Thyroid gland (tissue), 4 donors: ENCODE results near the gene TAS1R3.

Experiments used
- POLR2A ChIP-seq, 2 donors: fragments of 450-650 bp; IDR thresholded peaks; one replicate each; pipeline ENCODE4 v1.6.1; 2017; ENCODE audit warnings: antibody characterized with exemption in 2 of 2, mild to moderate bottlenecking in 2 of 2, moderate library complexity in 1 of 2
- TF ChIP-seq, protein P1 (sequence below), 6 experiments: fragments of 200-600 bp in 3 of 6; fragments of 450-650 bp in 3 of 6; sonication (generic) in 3 of 6; IDR thresholded peaks; one replicate each; pipeline ENCODE4 v1.5.1; 2016 to 2019; ENCODE audit warnings: antibody characterized with exemption in 6 of 6, mild to moderate bottlenecking in 2 of 6, inconsistent platforms in 1 of 6, moderate library complexity in 1 of 6

DNA sequence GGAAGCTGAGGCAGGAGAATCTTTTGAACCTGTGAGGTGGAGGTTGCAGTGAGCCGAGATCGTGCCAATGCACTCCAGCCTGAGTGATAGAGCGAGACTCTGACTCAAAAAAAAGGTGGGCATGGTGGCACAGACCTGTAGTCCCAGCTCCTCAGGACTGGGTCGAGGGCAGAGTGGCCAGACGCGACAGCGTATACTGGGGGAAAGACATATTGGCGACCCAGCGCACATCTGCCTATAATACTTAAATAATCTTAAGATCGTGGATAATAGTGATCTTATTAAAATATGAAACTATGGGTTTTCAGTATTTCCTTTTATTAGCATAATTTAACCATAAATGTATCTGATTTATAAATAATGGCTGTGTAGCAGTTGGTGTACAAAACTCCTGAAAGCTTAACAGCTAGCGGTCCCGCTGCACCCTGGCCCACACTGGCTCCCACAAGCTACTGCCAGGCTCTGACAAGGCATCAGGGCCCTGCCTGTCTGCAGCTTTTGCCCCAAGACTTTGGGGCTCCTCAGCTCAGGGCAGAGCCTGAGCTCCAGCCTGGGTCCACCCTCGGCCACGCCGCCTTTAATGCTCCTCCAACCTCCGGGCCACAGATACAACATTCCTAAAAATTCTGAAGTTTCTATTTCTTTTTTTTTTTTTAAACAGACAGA lies 46.6 kb downstream of the TAS1R3 start:
- no peak for TF ChIP-seq POLR2A (IDR thresholded peaks at IDR 0.05)
- TF ChIP-seq, protein P1, sequence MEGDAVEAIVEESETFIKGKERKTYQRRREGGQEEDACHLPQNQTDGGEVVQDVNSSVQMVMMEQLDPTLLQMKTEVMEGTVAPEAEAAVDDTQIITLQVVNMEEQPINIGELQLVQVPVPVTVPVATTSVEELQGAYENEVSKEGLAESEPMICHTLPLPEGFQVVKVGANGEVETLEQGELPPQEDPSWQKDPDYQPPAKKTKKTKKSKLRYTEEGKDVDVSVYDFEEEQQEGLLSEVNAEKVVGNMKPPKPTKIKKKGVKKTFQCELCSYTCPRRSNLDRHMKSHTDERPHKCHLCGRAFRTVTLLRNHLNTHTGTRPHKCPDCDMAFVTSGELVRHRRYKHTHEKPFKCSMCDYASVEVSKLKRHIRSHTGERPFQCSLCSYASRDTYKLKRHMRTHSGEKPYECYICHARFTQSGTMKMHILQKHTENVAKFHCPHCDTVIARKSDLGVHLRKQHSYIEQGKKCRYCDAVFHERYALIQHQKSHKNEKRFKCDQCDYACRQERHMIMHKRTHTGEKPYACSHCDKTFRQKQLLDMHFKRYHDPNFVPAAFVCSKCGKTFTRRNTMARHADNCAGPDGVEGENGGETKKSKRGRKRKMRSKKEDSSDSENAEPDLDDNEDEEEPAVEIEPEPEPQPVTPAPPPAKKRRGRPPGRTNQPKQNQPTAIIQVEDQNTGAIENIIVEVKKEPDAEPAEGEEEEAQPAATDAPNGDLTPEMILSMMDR (IDR thresholded peaks at IDR 0.05): no peak
